Panc1 (cell line): Measurements from ENCODE around the gene SH3BP2. TPM values are rescaled to one million over a fixed set of nuclear protein-coding genes. Genes with fewer than 3 reads are reported as not detected.

Experiments
- ATAC-seq: fragments of 200-7000 bp; cut with Tn5 transposase; 2 replicates; pipeline ENCODE4 v1.9.1; 2020; ENCODE audit warnings: mild to moderate bottlenecking, moderate library complexity
- BruUV-seq: library from RNA; stranded (reverse); fragments of 400-500 nt; replicated peaks from 2 replicates; lab custom pipeline; 2021; lab: Mats Ljungman, UMichigan
- CTCF ChIA-PET: fragments of 300-600 bp; sonication (Branson Sonifier 250); formaldehyde crosslinking; loops from one replicate; lab custom pipeline; 2022; ENCODE audit warnings: antibody characterized with exemption; lab: Charles Lee
- POLR2A ChIA-PET: fragments of 300-600 bp; sonication (Branson Sonifier 250); formaldehyde crosslinking; loops from one replicate; lab custom pipeline; 2022; ENCODE audit warnings: antibody characterized with exemption; lab: Charles Lee
- DNase-seq: peaks from one replicate; pipeline ENCODE4 v3.0.0-alpha.2; 2010; ENCODE audit warnings: low read depth, low spot score
- H3K27ac ChIP-seq: 2 replicates; pipeline ENCODE4 v1.5.1; 2011; ENCODE audit warnings: mild to moderate bottlenecking, low read length, inconsistent platforms
- H3K27me3 ChIP-seq: fragments of 200-500 bp; sonication (Bioruptor generic); 2 replicates; pipeline ENCODE4 v1.6.0; 2014; ENCODE audit warnings: low read length, inconsistent platforms; ENCODE audit not compliant: control insufficient read depth, insufficient read depth
- H3K36me3 ChIP-seq: fragments of 200-500 bp; sonication (Bioruptor generic); 2 replicates; pipeline ENCODE4 v1.5.1; 2014; ENCODE audit warnings: inconsistent platforms, mild to moderate bottlenecking, low read length, moderate library complexity; ENCODE audit not compliant: control insufficient read depth, insufficient read depth
- H3K4me1 ChIP-seq: 2 replicates; pipeline ENCODE4 v1.5.1; 2011; ENCODE audit warnings: inconsistent platforms, mild to moderate bottlenecking, low read length, moderate library complexity; ENCODE audit not compliant: control insufficient read depth, insufficient read depth
- H3K4me3 ChIP-seq, 2 experiments: 2 replicates each; pipeline ENCODE4 v1.5.1; 2011 to 2012; ENCODE audit warnings: low read depth in 2 of 2, low read length in 2 of 2, mild to moderate bottlenecking in 2 of 2, inconsistent platforms in 1 of 2, moderate library complexity in 1 of 2
- H3K9me3 ChIP-seq: fragments of 200-500 bp; sonication (Bioruptor generic); 2 replicates; pipeline ENCODE4 v1.5.1; 2014; ENCODE audit warnings: low read depth, mild to moderate bottlenecking, inconsistent platforms, low read length, moderate library complexity; ENCODE audit not compliant: control insufficient read depth, insufficient read depth
- POLR2AphosphoS5 ChIP-seq: IDR thresholded peaks from 2 replicates; pipeline ENCODE4 v1.6.1; 2012; ENCODE audit warnings: mild to moderate bottlenecking, low read depth, low read length, moderate library complexity
- TCF7L2 ChIP-seq: IDR thresholded peaks from 2 replicates; pipeline ENCODE4 v1.6.1; 2011; ENCODE audit warnings: mild to moderate bottlenecking, low read depth, low read length, inconsistent platforms
- in situ Hi-C: cut with HindIII; loops from 2 replicates; pipeline ENCODE4 v1.10.0; 2016; ENCODE audit warnings: low sequenced_read_pairs, low pct_unique_long_range_greater_than_20kb
- intact Hi-C: fragments of 100-400 bp; cut with micrococcal nuclease; formaldehyde crosslinking; loops from one replicate; pipeline ENCODE4 v1.10.0; 2022; ENCODE audit not compliant: unreplicated experiment
- total RNA-seq: library from RNA; stranded (reverse); gene quantifications from one replicate; pipeline ENCODE4 v1.2.1, GENCODE V29; 2021; ENCODE audit not compliant: unreplicated experiment
- TF ChIP-seq, protein P1 (sequence below): fragments of 450-650 bp; IDR thresholded peaks from 2 replicates; pipeline ENCODE4 v1.5.1; 2017; ENCODE audit warnings: mild to moderate bottlenecking
- TF ChIP-seq, protein P2 (sequence below), 2 experiments: IDR thresholded peaks; 2 replicates each; pipeline ENCODE4 v1.6.1; 2011 to 2012; ENCODE audit warnings: low read depth in 2 of 2, control low read depth in 1 of 2, low read length in 1 of 2, mild to moderate bottlenecking in 1 of 2, moderate library complexity in 1 of 2; ENCODE audit not compliant: insufficient read depth in 1 of 2

SH3BP2 gene
- total RNA-seq, 1 experiment from 2014 or later, result 93.4 TPM

DNA sequence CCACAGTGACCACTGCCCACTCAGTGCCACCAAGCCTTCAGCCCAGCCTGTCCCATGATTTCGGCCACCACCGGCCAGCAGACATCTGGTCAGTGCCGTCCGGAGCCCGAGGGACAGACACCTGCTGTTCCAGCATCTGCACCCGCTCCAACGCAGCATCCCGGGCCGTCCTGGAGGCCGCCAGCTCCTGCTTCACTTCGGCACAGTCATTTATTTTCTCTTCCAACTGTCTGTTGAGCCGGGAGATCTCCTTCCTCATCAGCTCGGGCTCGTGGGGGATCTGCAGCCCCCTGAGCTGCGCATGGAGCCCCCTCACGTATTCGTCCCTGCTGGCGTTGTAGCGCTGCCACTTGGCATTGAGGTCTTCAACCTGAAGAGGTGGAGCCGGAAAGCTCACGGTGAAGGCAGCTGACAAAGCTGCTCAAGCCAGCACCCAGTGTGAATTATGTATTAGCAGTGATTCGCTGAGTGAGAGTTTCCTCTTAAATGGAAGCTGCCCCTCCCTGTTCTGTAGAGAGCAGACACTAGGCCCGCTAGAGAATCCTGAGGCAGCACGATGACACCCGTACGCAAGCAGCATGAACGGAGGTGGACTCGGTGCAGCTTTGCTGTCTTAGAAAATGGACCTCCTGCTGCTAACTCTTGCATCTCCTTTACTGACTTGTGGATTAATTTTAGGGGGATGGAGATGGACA lies 48.2 kb upstream of the SH3BP2 start:
- POLR2A ChIA-PET, result no interaction called here
- intact Hi-C loops, result no loop called here
- H3K4me3 ChIP-seq, result no peak overlapping the region
- H3K27me3 ChIP-seq, result no peaks in the 10 kb centered on the region
- DNase-seq, result no peak
- in situ Hi-C loops, result no loop called here
- H3K36me3 ChIP-seq, result no peaks in the 10 kb centered on the region
- H3K4me1 ChIP-seq, result no peaks in the 10 kb centered on the region
- CTCF ChIA-PET, result no interaction called here
- no peak overlapping the region for H3K27ac ChIP-seq
- BruUV-seq, result no TSS peak
- ATAC-seq, result no peak
- TF ChIP-seq, protein P1, sequence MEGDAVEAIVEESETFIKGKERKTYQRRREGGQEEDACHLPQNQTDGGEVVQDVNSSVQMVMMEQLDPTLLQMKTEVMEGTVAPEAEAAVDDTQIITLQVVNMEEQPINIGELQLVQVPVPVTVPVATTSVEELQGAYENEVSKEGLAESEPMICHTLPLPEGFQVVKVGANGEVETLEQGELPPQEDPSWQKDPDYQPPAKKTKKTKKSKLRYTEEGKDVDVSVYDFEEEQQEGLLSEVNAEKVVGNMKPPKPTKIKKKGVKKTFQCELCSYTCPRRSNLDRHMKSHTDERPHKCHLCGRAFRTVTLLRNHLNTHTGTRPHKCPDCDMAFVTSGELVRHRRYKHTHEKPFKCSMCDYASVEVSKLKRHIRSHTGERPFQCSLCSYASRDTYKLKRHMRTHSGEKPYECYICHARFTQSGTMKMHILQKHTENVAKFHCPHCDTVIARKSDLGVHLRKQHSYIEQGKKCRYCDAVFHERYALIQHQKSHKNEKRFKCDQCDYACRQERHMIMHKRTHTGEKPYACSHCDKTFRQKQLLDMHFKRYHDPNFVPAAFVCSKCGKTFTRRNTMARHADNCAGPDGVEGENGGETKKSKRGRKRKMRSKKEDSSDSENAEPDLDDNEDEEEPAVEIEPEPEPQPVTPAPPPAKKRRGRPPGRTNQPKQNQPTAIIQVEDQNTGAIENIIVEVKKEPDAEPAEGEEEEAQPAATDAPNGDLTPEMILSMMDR, result no peak
- TF ChIP-seq TCF7L2, result no peak
- TF ChIP-seq, protein P2, sequence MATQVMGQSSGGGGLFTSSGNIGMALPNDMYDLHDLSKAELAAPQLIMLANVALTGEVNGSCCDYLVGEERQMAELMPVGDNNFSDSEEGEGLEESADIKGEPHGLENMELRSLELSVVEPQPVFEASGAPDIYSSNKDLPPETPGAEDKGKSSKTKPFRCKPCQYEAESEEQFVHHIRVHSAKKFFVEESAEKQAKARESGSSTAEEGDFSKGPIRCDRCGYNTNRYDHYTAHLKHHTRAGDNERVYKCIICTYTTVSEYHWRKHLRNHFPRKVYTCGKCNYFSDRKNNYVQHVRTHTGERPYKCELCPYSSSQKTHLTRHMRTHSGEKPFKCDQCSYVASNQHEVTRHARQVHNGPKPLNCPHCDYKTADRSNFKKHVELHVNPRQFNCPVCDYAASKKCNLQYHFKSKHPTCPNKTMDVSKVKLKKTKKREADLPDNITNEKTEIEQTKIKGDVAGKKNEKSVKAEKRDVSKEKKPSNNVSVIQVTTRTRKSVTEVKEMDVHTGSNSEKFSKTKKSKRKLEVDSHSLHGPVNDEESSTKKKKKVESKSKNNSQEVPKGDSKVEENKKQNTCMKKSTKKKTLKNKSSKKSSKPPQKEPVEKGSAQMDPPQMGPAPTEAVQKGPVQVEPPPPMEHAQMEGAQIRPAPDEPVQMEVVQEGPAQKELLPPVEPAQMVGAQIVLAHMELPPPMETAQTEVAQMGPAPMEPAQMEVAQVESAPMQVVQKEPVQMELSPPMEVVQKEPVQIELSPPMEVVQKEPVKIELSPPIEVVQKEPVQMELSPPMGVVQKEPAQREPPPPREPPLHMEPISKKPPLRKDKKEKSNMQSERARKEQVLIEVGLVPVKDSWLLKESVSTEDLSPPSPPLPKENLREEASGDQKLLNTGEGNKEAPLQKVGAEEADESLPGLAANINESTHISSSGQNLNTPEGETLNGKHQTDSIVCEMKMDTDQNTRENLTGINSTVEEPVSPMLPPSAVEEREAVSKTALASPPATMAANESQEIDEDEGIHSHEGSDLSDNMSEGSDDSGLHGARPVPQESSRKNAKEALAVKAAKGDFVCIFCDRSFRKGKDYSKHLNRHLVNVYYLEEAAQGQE (IDR thresholded peaks at IDR 0.05; ENCODE audit: insufficient read depth in 1 of 2, low read depth in 2 of 2, low read length in 1 of 2), result no peak
- no peak for TF ChIP-seq POLR2AphosphoS5
- H3K9me3 ChIP-seq, result no peaks in the 10 kb centered on the region

DNA sequence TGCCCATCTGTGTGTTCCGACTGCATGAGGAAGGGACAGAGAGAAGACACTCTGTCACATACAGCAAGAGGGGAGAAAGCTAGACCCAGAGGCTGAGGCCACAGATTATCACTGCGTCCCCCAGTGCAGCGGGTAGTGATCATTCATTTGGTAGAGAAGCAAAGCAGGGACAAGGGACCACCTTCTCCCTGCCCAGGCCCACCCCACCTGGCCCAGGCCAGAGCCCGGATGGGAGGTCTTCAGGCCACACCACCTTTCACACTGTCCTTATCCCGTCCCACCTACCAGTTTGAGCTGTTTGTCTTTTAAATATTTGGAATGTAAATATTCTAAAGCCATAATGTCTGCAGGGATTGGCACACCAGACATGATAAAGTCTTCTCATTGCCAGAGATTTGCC lies 47.4 kb upstream of the SH3BP2 start:
- Histone ChIP-seq H3K9me3 (no peaks in the 10 kb centered on the region), H3K4me3 (no peak overlapping the region), H3K4me1 (no peaks in the 10 kb centered on the region), H3K27me3 (no peaks in the 10 kb centered on the region), H3K36me3 (no peaks in the 10 kb centered on the region), H3K27ac (no peak overlapping the region)
- in situ Hi-C loops (no loop called here), intact Hi-C loops (no loop called here)
- DNase-seq, result no peak
- ATAC-seq, result no peak
- TF ChIP-seq, protein P1, result no peak
- TF ChIP-seq, protein P2 (IDR thresholded peaks at IDR 0.05; ENCODE audit: insufficient read depth in 1 of 2, low read depth in 2 of 2, low read length in 1 of 2), result no peak
- BruUV-seq, result no TSS peak
- POLR2A ChIA-PET, result no interaction called here
- CTCF ChIA-PET, result no interaction called here
